GOT3 (cell line): Measurements from ENCODE around the gene IL22.
A peak's percentile ranks its signal among the peaks of the same experiment; 100 is the strongest.

Experiments
- DNase-seq: peaks from one replicate; lab custom pipeline; 2025; ENCODE audit warnings: mixed read lengths; lab: John Stamatoyannopoulos, UW

The IL22 gene

GRCh38 chr12:68264158-68264855 is 10.9 kb upstream of the IL22 start:
- no peak for DNase-seq

- DNase-seq: no peak
Measured at GRCh38 chr12:68263366-68263765, 10.0 kb upstream of the IL22 start.

GRCh38 chr12:68261896-68262295 is 8.5 kb upstream of the IL22 start:
- no peak for DNase-seq

- no peak for DNase-seq
Measured at GRCh38 chr12:68260153-68260552, 6.7 kb upstream of the IL22 start.

- DNase-seq: no peak
Measured at GRCh38 chr12:68259318-68259940, 6.0 kb upstream of the IL22 start.

GRCh38 chr12:68252077-68252476 is 1.3 kb downstream of the IL22 start:
- DNase-seq: no peak

GRCh38 chr12:68250454-68250853 is 3.0 kb downstream of the IL22 start:
- no peak for DNase-seq

GRCh38 chr12:68247785-68248184 is 5.6 kb downstream of the IL22 start:
- no peak for DNase-seq

GRCh38 chr12:68246350-68246749 is 7.1 kb downstream of the IL22 start:
- DNase-seq: no peak

GRCh38 chr12:68245180-68246021 is 8.0 kb downstream of the IL22 start:
- DNase-seq: no peak

GRCh38 chr12:68242777-68243176 is 10.6 kb downstream of the IL22 start:
- DNase-seq: no peak

GRCh38 chr12:68240975-68241374 is 12.4 kb downstream of the IL22 start:
- no peak for DNase-seq

- peak; percentile 91 for DNase-seq
Measured at GRCh38 chr12:68240079-68240478, 13.3 kb downstream of the IL22 start.

- no peak for DNase-seq
Measured at GRCh38 chr12:68239309-68239982, 14.0 kb downstream of the IL22 start.

- no peak for DNase-seq
Measured at GRCh38 chr12:68237619-68238018, 15.8 kb downstream of the IL22 start.

GRCh38 chr12:68237078-68237477 is 16.3 kb downstream of the IL22 start:
- DNase-seq: no peak

GRCh38 chr12:68236421-68237059 is 16.9 kb downstream of the IL22 start:
- DNase-seq: no peak

GRCh38 chr12:68235576-68235975 is 17.8 kb downstream of the IL22 start:
- DNase-seq: no peak

- no peak for DNase-seq
Measured at GRCh38 chr12:68234140-68234539, 19.3 kb downstream of the IL22 start.

- DNase-seq: no peak
Measured at GRCh38 chr12:68233498-68233897, 19.9 kb downstream of the IL22 start.

GRCh38 chr12:68231691-68232090 is 21.7 kb downstream of the IL22 start:
- no peak for DNase-seq

- DNase-seq: no peak
Measured at GRCh38 chr12:68231229-68231628, 22.2 kb downstream of the IL22 start.
